NCI-H2227 treated with DMSO at 0.1 percent for 48 hours (cell line): Measurements from ENCODE around the gene SLC4A1.
"Not testable (repeated sequence)": the region's sequence is repeated elsewhere in the genome, so short reads cannot be mapped to it uniquely, and the experiment has no call there.

Experiments
- DNase-seq: peaks from one replicate; lab custom pipeline; 2025; lab: John Stamatoyannopoulos, UW

The SLC4A1 gene

DNA sequence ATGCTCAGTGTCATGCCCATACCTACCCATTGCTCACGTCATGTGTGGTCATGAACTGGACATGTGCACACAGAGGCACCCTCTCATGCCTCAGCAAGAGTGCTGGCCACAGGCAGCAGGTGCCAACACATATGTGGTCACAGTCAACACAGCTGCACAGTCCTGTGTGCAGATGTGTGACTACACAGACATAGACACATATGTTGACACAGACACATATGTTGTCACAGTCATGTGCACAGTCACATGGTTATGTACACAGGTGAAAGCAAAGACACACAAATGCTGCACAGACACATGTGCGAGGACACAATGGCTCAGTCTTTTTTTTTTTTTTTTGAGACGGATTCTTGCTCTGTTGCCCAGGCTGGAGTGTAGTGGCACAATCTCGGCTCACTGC is 11.3 kb downstream of the SLC4A1 start:
- no peak for DNase-seq

DNA sequence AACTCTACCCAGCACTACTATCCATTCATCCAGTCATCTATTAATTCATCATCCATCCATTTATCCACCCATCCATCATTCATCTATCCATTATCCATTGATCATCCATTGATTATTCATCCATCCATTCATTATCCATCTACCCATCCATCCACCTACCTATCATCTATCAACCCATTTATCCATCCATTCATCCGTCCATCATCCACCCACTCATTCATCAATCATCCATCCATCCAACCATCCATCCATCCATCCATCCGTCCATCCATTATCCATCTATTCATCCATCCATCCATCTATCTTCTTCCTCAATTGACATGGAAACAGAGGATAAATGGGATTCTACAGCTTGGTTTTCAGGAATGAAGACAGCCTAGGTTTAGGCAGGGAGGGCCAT is 12.0 kb downstream of the SLC4A1 start:
- no peak for DNase-seq

DNA sequence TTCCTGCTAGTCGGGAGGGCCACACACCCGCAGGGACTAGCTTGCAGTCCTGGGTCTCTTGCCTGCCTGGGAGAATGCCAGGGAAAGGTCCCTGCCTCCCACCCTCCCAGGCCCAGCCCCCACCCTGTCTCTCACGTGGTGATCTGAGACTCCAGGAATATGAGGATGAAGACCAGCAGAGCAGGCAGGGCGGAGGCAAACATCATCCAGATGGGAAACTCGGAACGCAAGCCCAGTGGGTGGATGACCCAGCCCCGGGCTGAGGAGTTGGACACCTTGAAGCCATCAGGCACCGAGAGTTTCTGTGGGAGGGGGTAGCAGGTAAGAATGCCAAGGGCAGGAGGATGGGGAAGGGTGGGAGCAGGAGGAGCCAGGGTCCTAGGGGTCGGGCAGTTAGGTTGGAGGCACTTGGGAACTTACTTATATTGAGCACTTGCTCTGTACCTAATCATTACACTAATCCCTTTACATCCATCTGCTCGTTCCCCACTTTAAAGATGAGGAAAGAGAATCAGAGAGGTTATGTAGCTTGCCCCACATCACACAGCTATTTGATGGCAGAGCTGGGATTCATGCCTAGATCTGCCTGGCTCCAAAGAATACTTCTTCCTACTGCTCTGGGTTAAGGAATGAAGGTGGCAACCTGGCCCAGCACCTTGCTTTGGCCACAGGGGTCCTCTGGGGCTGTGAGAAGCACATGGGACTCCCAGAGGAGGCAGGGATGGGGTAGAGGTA is 13.4 kb downstream of the SLC4A1 start:
- no peak for DNase-seq

DNA sequence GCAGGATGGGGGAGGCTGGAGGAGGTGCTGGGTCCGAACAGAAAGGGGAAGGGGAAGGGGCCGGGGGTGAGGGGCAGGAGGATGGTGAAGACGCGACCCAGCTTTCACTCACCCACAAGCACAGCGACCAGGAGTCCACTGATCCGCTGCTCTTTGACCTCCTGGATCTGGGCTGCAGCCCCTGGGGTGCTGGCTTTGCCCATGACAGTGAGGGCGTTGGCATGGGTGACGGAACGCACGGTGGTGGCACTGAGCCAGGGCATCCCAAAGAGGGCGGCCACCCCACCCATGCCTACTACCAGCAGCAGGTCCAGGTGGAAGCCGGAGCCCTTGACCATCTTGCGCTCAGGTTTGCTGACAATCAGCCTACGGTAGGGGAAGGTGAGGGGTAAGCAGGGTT is 14.9 kb downstream of the SLC4A1 start:
- no peak for DNase-seq

DNA sequence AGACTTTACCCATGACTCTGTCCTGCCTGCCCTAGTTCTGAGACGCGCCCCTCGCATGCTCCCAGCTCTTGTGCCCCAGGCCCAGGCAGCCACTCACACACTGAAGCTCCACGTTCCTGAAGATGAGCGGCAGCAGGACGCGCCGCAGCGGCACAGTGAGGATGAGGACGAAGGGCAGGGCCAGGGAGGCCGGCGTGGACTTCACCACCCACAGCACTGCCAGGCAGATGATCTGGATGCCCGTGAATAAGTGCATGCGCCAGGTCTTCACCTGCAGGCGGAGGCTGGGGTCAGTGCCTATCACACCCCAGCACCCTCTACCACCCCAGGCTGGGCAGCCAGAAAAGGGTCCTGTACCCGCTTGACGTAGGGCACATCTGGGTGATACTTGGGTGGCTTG is 16.9 kb downstream of the SLC4A1 start:
- DNase-seq, result no peak

DNA sequence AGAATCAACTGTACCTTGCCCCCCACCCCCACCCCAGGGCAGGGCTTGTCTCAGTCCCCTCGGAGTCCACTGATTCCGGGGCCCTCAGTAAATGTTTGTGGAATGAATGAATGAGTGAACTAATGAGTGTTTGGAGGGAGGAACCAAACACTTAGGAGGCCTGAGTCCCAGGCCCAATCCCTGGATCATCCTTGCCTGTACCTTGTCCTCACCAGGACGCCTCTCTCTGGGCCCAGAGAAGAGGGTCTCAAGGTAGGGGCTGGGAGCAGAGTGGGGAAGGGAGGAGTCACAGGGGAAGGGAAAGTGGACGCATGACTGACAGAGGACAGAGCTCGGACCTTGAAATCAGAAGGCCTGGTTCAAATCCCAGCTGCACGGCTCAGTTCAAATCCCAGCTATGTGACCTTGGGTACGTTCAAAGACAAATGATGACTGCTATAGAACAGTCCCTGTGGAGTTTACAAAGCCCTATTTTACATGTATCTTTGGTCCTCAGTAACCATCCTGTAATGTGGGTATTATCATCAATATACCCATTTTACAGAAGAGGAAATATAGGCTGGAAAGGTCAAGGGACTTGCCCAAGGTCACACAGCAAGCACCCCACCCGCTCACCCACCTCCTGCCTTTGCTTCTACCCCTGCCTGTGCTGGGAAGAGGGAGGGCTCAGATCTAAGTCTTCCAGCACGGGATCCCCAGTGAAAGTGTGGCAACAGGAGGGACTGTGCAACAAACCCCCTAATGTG is 18.3 kb downstream of the SLC4A1 start:
- DNase-seq, result no peak

DNA sequence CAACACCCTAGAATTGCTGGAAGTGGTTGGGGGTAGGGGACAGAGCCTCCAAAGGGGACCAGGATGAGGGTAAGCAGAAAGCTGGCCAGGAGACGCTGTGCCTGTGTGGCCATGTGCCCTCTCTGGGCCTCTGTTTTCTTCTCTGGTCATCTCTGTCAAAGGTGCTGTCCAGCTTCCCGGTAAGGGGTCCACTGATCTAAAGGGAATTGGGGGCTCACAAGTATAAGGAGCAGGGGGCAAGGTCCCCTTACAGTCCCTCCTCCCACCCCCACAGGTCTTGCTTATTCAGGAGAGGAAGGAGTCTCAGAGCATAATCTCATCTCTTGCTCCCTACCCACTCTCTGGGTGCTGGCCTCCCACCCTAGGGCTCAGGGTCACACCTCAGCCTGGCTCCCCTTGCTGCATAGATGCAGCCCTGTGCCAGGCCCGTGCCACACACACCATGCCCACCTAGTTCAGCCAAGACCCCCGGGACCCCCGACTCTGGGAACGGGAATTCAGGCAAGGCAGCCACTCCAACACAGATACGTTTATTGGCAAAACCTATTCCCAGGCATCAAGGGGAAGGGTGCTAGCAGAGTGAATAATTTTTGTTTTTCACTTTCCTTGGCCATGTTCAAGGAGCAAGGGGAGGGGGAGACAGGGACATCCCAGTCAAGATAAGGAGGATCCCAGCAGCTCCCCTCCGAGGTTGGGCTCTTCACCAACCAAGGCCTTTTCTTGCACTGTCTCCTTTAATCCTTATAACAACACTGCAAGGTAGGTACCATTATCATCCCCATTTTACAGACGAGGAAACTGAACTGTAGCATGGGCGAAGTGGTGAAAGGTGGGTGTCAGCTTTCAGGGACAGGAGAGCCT is 19.8 kb downstream of the SLC4A1 start:
- DNase-seq, result no peak

DNA sequence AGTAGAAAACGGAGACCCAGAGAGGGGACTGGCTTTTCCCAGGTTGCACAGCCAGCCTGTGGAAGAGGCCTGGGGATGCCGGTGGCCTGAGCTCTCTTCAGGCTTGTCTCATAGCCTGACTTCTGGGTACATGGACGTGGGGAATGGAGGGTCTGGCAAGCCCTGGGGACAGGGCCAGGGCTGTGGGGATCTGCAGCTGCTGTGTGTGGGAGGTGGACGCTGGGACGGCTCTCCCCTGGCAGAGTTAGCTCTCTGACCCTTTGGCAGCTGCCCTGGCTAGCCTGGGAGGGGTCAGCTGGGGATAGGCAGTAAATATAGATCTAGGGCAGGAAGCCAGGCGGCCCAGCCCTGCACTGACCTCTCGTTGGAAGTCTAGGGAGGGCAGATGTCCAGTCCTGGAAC is 20.5 kb downstream of the SLC4A1 start:
- no peak for DNase-seq

DNA sequence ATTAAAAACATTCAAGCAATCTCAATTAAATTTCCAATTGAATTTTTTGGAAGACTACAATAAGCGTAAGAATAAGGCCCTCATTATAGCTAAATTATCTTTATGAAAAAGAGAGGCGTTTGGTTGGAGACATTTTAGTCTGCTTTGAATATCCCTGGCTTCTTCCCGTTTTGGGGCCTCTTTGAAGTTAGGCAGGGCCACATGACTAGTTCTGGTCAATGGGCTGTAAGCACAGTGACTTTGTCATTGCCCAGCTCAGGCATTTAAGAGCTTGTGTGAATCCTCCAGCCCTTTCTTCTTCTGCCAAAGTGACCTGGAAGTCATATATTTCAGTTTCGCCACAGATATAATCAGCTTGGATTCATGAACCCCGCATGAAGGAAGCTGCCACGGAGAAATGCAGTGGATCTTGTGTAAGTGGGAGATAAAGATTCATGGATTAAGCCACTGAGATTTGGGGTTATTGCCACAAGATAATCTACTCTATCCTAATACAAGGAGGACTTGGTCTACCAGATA is 26.8 kb downstream of the SLC4A1 start:
- no peak for DNase-seq

DNA sequence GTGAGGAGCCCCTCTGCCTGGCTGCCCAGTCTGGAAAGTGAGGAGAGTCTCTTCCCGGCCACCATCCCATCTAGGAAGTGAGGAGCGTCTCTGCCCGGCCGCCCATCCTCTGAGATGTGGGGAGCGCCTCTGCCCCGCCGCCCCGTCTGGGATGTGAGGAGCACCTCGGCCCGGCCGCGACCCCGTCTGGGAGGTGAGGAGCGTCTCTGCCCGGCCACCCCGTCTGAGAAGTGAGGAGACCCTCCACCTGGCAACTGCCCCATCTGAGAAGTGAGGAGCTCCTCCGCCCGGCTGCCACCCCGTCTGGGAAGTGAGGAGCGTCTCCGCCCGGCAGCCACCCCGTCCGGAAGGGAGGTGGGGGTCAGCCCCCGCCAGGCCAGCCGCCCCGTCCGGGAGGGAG is 30.0 kb downstream of the SLC4A1 start:
- not testable (repeated sequence) for DNase-seq

DNA sequence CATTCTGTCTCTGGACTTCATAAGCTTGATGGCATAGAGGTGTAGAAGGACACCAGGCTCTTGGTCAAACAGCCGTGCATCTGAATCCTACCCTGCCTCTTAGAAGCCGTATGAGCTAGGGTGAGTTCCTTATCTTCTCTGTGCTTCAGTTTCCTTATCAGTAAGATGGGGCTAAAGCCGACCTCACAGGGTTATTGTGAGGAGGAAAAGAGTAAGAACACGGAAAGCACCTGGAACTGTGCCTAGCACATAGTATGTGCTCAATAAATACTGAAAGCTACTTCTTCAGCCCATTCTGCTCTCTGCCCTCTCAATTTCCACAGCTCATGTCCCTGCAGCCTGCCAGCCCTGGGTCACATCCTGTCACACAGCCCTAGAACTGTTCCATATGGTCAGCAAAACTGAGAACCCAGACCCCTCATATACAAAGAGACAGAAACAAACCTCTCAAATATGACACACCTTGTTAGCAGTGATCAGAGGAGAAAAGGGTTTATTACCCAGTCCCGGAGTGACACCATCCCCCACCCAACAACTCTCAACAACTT is 31.4 kb downstream of the SLC4A1 start:
- no peak for DNase-seq

DNA sequence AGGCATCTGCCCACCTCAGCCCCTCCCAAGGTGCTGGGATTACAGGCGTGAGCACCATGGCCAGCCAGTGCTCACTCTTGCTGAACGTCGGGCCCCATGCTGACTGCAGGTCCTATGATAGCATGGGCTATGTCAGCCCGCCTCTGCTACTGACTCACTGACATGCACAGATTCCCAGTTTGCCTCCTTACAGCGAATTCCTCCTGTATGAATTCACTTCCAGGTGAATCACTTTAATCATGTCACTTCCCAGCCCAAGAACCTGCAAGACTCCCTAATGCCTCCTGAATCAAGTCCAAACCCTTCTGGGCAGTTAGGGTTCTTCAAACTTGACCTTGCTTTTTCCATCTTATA is 32.4 kb downstream of the SLC4A1 start:
- DNase-seq, result no peak

DNA sequence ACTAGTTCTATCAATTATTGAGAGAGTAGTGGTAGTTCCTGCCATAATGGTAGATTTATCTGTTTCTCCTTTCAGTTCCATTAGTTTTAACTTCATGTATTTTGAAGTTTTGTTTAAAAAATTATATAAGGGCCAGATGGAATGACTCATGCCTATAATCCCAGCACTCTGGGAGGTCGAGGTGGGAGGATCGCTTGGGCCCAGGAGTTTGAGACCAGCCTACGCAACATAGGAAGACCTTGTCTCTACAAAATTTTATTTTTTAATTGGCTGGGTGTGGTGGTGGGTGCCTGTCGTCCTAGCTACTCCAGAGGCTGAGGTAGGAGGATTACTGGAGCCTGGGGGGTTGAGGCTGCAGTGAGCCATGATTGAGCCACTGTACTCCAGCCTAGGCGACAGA is 34.4 kb downstream of the SLC4A1 start:
- DNase-seq, result no peak

DNA sequence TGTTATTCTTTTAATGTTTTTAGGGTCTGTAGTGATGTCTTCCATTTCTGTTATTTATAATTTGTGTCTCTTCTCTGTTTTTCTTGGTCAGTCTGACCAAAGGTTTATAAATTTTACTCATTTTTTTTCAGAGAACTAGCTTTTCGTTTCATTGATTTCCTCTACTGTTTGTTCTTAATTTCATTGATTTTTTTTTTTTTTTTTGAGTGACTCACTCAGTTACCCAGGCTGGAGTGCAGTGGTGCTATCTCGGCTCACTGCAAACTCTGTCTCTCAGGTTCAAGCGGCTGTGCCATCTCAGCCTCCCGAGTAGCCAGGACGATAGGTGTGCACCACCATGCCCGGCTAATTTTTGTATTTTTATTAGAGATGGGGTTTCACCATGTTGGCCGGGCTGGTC is 35.9 kb downstream of the SLC4A1 start:
- no peak for DNase-seq

DNA sequence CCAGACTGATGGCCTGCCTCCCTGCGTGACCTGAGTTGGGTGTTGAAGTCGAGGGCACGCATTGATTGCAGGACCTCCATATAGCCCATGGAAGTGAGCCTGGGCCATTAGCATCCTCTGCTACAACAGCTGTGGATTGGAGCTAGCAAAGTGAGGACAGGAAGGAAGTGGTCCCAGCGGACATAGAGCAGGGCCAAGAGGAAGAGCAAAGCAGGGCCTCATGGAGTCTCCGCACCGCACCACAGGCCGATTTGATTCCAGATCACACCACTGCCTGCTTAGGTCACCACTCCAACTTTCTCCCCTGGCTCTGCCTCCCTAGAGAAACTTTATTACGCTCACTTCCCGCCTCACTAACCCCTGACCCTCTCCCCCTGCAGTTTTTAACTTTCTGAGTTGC is 37.8 kb downstream of the SLC4A1 start:
- no peak for DNase-seq

DNA sequence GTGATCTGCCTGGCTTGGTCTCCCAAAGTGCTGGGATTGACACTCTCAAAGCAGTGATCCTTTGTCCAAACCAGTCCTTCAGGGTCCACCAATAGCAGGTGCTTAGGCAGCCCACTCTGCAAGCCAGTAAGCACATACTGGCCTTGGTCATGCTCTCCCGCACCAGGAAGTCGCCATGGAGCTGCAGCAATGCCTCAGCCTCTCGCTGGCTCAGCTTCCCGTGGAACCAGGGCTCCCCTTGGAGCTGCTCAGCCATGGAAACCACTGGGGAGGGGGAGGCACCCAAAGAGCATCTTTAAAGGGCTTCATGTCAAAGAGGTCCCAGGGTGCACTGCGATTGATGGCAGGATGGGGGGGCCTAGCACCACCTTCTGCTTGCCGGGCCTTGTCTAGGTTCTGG is 38.8 kb downstream of the SLC4A1 start:
- no peak for DNase-seq

DNA sequence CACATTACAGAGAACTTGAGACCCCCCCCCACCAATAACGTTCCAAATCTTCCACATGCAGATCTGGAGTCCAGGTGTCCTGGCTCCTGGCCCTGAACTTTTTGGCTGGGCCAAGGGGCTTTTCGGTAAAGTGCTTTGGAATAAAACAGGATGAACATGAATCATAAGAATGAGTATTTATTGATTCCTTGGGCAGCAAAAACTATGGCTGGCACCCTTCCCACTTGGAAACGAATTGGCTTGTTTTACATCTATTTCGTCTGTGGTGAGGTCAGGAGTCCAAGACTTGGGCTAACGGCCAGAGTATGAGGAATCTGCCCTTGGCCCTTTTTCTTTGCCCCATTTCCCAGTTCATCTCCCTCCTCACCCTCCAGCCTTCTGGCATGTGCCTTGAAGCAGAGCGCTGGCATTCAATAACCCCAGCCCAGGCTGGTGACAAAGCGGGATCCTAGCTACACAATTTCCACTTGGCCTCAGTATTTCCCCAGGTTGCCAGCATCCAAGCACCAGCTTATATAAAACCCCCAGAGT is 44.3 kb downstream of the SLC4A1 start:
- DNase-seq, result no peak

DNA sequence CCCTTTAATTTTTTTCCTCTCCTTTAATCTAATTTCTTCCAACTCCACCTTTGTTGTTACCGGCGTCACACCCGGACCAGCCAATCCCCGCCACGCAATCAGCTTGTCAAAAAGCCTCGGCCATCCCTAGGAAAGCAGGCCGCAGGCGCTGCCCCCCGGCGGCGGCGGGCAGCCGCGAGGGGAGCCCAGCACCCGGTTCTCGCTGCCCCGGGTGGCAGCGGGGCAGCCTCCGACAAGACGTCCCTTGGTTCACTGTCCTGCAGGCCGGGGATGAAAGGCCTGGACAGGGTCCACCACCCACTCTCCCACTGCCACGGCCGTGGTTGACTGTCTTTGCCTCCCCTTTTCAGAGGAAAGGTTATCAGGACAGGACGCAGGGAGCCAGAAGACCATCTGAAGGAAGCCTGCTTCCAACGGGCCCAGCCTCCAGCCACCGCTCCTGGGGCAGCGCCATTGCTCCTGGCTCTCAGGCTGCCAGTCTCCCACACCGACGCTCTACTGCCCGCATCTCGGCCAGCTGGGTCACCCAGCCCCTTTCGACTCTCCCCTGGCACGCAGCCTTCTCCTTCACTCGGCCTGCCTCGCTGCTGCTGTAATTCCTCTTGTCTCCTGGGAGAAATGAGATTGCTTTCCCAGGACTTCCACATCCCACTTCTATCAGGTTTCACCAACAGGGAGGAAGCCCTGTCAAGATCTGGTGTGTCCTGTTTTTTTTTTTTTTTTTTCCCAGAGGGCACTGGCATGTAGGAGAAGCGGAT is 45.6 kb downstream of the SLC4A1 start:
- DNase-seq, result peak; percentile 86

DNA sequence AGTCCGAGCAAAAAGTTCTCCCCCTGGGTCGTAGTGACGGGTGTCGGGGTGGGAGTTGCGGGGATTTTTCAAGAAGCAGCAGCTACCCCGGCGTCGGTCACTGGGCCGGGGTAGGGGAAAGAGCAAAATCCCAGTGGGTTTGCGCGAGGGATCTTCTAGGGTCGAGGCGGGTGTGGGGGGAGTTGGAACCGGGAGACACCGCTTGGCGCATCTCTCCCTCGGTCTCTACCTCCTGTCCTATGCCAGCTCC is 46.1 kb downstream of the SLC4A1 start:
- no peak for DNase-seq

DNA sequence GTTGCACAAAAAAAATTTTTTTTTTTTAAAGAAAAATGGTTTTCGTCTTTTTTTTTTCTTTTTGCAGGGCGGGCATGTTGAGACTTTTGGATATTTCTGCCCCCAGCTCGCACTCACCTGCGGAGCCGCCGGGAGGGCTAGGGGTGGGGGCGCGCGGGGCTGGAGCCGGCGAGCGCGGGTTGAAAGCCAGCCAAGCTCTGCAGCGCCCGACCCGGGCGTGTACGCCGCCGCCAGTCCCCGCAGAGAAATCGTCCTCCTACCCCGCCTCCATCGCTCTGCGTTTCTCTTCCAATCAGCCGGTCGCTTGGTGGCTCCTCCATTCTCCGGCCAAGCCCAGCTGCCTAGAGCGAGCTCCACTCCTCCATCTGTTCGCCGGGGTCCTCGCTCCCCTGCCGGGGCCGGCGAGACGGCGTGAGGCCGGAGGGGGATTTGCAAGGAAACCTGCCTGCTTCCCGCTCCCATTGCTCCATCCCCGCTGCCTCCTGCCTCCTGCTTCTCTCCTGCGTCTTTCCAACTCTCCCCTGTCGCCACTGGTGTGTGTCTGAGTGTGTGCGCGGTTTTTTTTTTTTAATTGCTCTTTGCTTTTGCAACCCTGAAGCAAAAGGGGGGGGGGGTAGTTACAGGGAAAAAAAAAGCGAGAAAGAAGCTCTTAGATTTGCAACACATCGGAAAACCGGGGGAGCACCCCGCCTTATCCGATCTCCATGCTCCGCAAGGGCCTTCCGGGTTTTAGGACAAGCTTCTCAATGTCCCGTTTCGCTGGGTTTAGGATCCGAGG is 46.7 kb downstream of the SLC4A1 start:
- peak; percentile 77 for DNase-seq
